Endothelial cell of umbilical vein (primary cell): ENCODE measurements around the gene HMGXB4. TPM values are rescaled to one million over a fixed set of nuclear protein-coding genes. Genes with fewer than 3 reads are reported as not detected.

Experiments
- BruUV-seq: library from RNA; stranded (reverse); fragments of 400-500 nt; replicated peaks from 2 replicates; lab custom pipeline; 2021; lab: Mats Ljungman, UMichigan
- CTCF ChIA-PET: fragments of 300-600, 350-600 bp; sonication (Branson Sonifier 250); formaldehyde crosslinking; loops from one replicate; lab custom pipeline; 2021; ENCODE audit warnings: antibody characterized with exemption, inconsistent platforms; lab: Charles Lee
- POLR2A ChIA-PET: fragments of 300-600, 350-600 bp; sonication (Branson Sonifier 250); formaldehyde crosslinking; loops from one replicate; lab custom pipeline; 2021; ENCODE audit warnings: antibody characterized with exemption, inconsistent platforms; lab: Charles Lee
- DNase-seq: peaks from one replicate; pipeline ENCODE4 v3.0.0-alpha.2; 2011; ENCODE audit warnings: low read depth, low spot score
- FAIRE-seq: peaks from 2 replicates; lab custom pipeline; 2011; peaks lifted over from hg19 to GRCh38; lab: Jason Lieb, UNC
- H2AFZ ChIP-seq: 2 replicates; pipeline ENCODE4 v1.6.0; 2012; ENCODE audit warnings: low read depth, low read length, control low read depth, inconsistent platforms
- H3K27ac ChIP-seq: 2 replicates; pipeline ENCODE4 v1.5.1; 2011; ENCODE audit warnings: low read depth, mild to moderate bottlenecking, control low read depth, low read length, moderate library complexity; ENCODE audit not compliant: insufficient read depth
- H3K27me3 ChIP-seq, 2 experiments: 2 replicates each; pipeline versions ENCODE4 v1.6.0 to v1.6.1; 2011; ENCODE audit warnings: low read length in 2 of 2, mixed read lengths in 1 of 2; ENCODE audit not compliant: control insufficient read depth in 2 of 2, insufficient read depth in 2 of 2
- H3K36me3 ChIP-seq, 2 experiments: 2 replicates in 1 of 2; 3 replicates in 1 of 2; pipeline ENCODE4 v1.5.1; 2011; ENCODE audit warnings: low read length in 2 of 2, mild to moderate bottlenecking in 1 of 2, moderate library complexity in 1 of 2; ENCODE audit not compliant: control insufficient read depth in 2 of 2, insufficient read depth in 2 of 2; ENCODE audit errors: extremely low read depth in 1 of 2
- H3K4me1 ChIP-seq: 3 replicates; pipeline ENCODE4 v1.5.1; 2011; ENCODE audit warnings: mild to moderate bottlenecking, low read length; ENCODE audit not compliant: control insufficient read depth, insufficient read depth; ENCODE audit errors: extremely low read depth
- H3K4me2 ChIP-seq: 2 replicates; pipeline ENCODE4 v1.6.1; 2011; ENCODE audit warnings: low read length, control low read depth, mixed read lengths; ENCODE audit not compliant: insufficient read depth
- H3K4me3 ChIP-seq, 3 experiments: fragments of 200-600 bp in 1 of 3; sonication (generic), shearing (Covaris generic) in 1 of 3; replicated peaks in 1 of 3; 2 replicates each; pipeline ENCODE4 v1.5.1; 2011 to 2016; ENCODE audit warnings: control low read depth in 3 of 3, low read length in 3 of 3, mild to moderate bottlenecking in 2 of 3, inconsistent platforms in 1 of 3, low read depth in 1 of 3, moderate library complexity in 1 of 3; ENCODE audit not compliant: insufficient read depth in 1 of 3
- H3K79me2 ChIP-seq: 2 replicates; pipeline ENCODE4 v1.6.0; 2012; ENCODE audit warnings: low read length, inconsistent platforms; ENCODE audit not compliant: control insufficient read depth, insufficient read depth
- H3K9ac ChIP-seq: replicated peaks from 2 replicates; pipeline ENCODE3; 2011; ENCODE audit warnings: low read length, control low read depth; ENCODE audit not compliant: insufficient read depth; ENCODE audit errors: extremely low read depth
- H3K9me1 ChIP-seq: replicated peaks from 3 replicates; pipeline ENCODE4 v1.6.0; 2011; ENCODE audit warnings: mild to moderate bottlenecking, low read length; ENCODE audit not compliant: control insufficient read depth, insufficient read depth; ENCODE audit errors: extremely low read depth
- H3K9me3 ChIP-seq: replicated peaks from 2 replicates; pipeline ENCODE4 v1.5.1; 2012; ENCODE audit warnings: low read length, inconsistent platforms; ENCODE audit not compliant: control insufficient read depth, insufficient read depth
- H4K20me1 ChIP-seq: replicated peaks from 2 replicates; pipeline ENCODE3; 2011; ENCODE audit warnings: mild to moderate bottlenecking, low read length; ENCODE audit not compliant: control insufficient read depth, insufficient read depth; ENCODE audit errors: extremely low read depth
- EZH2 ChIP-seq: IDR thresholded peaks from 2 replicates; pipeline ENCODE4 v1.6.1; 2012; ENCODE audit warnings: borderline replicate concordance, low read depth, mild to moderate bottlenecking, moderate library complexity, low read length, inconsistent platforms; ENCODE audit not compliant: severe bottlenecking
- GATA2 ChIP-seq: IDR thresholded peaks from 2 replicates; pipeline ENCODE4 v1.7.0; 2011; ENCODE audit warnings: low read depth, mild to moderate bottlenecking, moderate library complexity, mixed read lengths, low read length; ENCODE audit not compliant: insufficient read length, insufficient read depth
- POLR2A ChIP-seq: IDR thresholded peaks from 2 replicates; pipeline ENCODE4 v1.6.1; 2012; ENCODE audit warnings: low read depth, mild to moderate bottlenecking, control low read depth, low read length
- POLR2AphosphoS5 ChIP-seq: IDR thresholded peaks from 2 replicates; pipeline ENCODE4 v1.6.1; 2012; ENCODE audit warnings: low read depth, mild to moderate bottlenecking, control low read depth, low read length, moderate library complexity; ENCODE audit not compliant: insufficient read depth
- dilution Hi-C: fragments of 300-500 bp; cut with MboI; formaldehyde crosslinking; loops from one replicate; pipeline ENCODE4 v1.15.0; 2019; ENCODE audit warnings: low sequenced_read_pairs; ENCODE audit not compliant: extremely low pct_ligation_motif_present
- intact Hi-C: fragments of 100-400 bp; cut with micrococcal nuclease; formaldehyde crosslinking; loops from one replicate; pipeline ENCODE4 v1.10.0; 2022
- polyA plus RNA-seq, 4 experiments: library from polyadenylated mRNA; depleted of rRNA in 3 of 4; stranded (reverse) in 3 of 4; unstranded in 1 of 4; fragments of >200 nt; gene quantifications; 2 replicates each; pipeline versions ENCODE4 v1.2.1 to v1.2.3, GENCODE V29; 2011 to 2012; ENCODE audit warnings: missing spikeins in 1 of 4
- total RNA-seq: library from RNA; stranded (reverse); gene quantifications from 2 replicates; pipeline ENCODE4 v1.2.3, GENCODE V29; 2021
- TF ChIP-seq, protein P1 (sequence below), 2 donors: IDR thresholded peaks; 1 replicate in 1 of 2; 2 replicates in 1 of 2; pipeline ENCODE4 v1.5.1; 2011; ENCODE audit warnings: low read length in 2 of 2, mild to moderate bottlenecking in 2 of 2, moderate library complexity in 2 of 2, control low read depth in 1 of 2, inconsistent platforms in 1 of 2, low read depth in 1 of 2; ENCODE audit not compliant: insufficient read depth in 1 of 2; ENCODE audit errors: extremely low read depth in 1 of 2
- TF ChIP-seq, protein P2 (sequence below): IDR thresholded peaks from 2 replicates; pipeline ENCODE4 v1.6.1; 2011; ENCODE audit not compliant: insufficient read depth, insufficient read length

The HMGXB4 gene
- total and polyA plus RNA-seq, 2 donors (not counting 3 experiments of a cell fraction or from before 2014, with no cell fraction given): 12.2 to 30.5 TPM

DNA sequence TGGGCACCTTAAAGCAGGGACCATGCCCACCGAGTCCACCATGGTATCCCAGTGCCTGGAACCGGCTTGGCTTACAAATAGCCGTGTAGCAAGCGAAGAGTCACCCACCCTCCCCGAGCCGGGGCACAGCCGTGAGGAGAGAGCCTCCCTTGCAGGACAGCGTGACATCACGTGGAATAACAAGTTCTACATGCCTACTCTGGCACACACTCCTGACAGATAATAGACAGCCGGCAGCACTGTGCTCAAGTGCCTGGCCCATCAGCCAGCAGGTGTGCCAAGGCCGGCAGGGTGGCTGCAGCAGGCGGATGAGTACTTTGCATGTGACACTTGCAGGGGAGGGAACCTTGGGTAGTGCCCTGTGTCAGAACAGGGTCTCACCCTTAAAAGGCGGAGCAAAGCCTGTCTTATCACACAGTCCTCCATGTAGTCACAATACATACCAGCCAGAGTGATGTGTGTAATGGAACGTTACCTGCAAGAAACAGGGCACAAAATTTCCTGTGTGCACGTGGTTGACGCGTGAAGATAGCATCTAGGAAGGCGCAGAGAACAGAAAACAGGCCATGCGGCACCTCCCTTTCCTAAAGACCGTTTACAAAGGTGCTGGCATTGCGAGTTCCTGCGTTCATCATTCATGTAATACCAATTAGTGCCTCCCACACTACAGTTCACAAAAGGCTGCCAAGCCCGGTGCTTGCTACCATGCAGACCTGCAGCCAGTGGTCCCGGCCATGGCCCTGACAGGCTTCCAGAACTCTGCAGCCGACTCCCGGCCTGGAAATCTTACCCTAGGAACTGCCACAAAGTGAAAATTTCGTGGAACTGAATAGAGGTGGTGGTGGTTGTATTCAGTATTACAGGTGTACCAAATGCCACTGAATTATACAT is 58.8 kb downstream of the HMGXB4 start:
- Histone ChIP-seq H3K9me3 (no peaks in the 10 kb centered on the region), H3K4me2 (no peak overlapping the region), H3K79me2 (peaks cover 15% of the 10 kb centered on the region), H3K27me3 (no peaks in the 10 kb centered on the region), H3K36me3 (peaks cover 9 to 22% of the 10 kb centered on the region in 2 experiments), H2AFZ (no peak overlapping the region), H3K9me1 (no peaks in the 10 kb centered on the region), H4K20me1 (no peaks in the 10 kb centered on the region), H3K9ac (no peak overlapping the region), H3K4me3 (no peak overlapping the region), H3K27ac (no peak overlapping the region), H3K4me1 (peaks cover 35% of the 10 kb centered on the region)
- DNase-seq (no peak), FAIRE-seq (no peak)
- dilution Hi-C loops (no loop called here), intact Hi-C loops (no loop called here)
- no peak for TF ChIP-seq POLR2A
- no peak for TF ChIP-seq EZH2
- BruUV-seq: no TSS peak
- POLR2A ChIA-PET: no interaction called here
- CTCF ChIA-PET: no interaction called here

DNA sequence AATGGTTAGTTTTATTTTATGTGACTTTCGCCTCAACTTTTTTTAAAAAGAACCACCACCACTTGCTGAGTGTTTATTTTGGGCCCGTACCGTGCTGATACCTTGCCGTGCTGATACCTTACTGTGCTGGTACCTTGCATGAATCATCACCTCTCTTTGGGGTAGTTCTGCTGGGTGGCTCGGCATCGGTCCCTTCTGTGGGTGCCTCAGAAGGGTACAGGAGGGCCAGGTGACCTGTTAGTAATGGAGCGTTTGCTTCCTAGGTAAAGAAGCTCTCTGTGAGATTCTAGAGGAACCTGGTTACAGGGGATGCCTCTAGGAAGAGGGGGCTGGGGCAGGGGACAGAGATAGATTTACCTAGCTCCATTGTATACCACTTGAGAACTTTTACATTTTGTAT is 59.5 kb downstream of the HMGXB4 start:
- Histone ChIP-seq H3K9me1 (no peaks in the 10 kb centered on the region), H3K27me3 (no peaks in the 10 kb centered on the region), H4K20me1 (no peaks in the 10 kb centered on the region), H2AFZ (no peak overlapping the region), H3K79me2 (peaks cover 10% of the 10 kb centered on the region), H3K4me3 (no peak overlapping the region), H3K4me1 (peaks cover 29% of the 10 kb centered on the region), H3K36me3 (peaks cover 9 to 22% of the 10 kb centered on the region in 2 experiments), H3K27ac (no peak overlapping the region), H3K9ac (no peak overlapping the region), H3K4me2 (no peak overlapping the region), H3K9me3 (no peaks in the 10 kb centered on the region)
- FAIRE-seq: no peak
- intact Hi-C loops (no loop called here), dilution Hi-C loops (no loop called here)
- no TSS peak for BruUV-seq
- no peak for DNase-seq
- POLR2A ChIA-PET: no interaction called here
- TF ChIP-seq, protein P1, sequence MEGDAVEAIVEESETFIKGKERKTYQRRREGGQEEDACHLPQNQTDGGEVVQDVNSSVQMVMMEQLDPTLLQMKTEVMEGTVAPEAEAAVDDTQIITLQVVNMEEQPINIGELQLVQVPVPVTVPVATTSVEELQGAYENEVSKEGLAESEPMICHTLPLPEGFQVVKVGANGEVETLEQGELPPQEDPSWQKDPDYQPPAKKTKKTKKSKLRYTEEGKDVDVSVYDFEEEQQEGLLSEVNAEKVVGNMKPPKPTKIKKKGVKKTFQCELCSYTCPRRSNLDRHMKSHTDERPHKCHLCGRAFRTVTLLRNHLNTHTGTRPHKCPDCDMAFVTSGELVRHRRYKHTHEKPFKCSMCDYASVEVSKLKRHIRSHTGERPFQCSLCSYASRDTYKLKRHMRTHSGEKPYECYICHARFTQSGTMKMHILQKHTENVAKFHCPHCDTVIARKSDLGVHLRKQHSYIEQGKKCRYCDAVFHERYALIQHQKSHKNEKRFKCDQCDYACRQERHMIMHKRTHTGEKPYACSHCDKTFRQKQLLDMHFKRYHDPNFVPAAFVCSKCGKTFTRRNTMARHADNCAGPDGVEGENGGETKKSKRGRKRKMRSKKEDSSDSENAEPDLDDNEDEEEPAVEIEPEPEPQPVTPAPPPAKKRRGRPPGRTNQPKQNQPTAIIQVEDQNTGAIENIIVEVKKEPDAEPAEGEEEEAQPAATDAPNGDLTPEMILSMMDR (IDR thresholded peaks at IDR 0.05; ENCODE audit: extremely low read depth in 1 of 2, insufficient read depth in 1 of 2, low read depth in 1 of 2, low read length in 2 of 2): no peak
- TF ChIP-seq, protein P2, sequence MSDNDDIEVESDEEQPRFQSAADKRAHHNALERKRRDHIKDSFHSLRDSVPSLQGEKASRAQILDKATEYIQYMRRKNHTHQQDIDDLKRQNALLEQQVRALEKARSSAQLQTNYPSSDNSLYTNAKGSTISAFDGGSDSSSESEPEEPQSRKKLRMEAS: no peak
- TF ChIP-seq GATA2 (no peak), POLR2A (no peak), POLR2AphosphoS5 (no peak)
- CTCF ChIA-PET: no interaction called here
